Small intestine (tissue), 7 donors: ENCODE results near the gene CD247. TPM values are rescaled to one million over a fixed set of nuclear protein-coding genes. Genes with fewer than 3 reads are reported as not detected.

Experiments
- DNase-seq, 2 donors: peaks; one replicate each; pipeline versions ENCODE4 v3.0.0 to v3.0.0-alpha.2; 2013
- FAIRE-seq: peaks from 2 replicates; lab custom pipeline; 2012; peaks lifted over from hg19 to GRCh38; lab: Jason Lieb, UNC
- H3K27ac ChIP-seq, 3 donors: one replicate each; pipeline ENCODE4 v1.5.1; 2013; ENCODE audit warnings: low read length in 2 of 3, mild to moderate bottlenecking in 2 of 3, control low read depth in 1 of 3, inconsistent platforms in 1 of 3, low read depth in 1 of 3, moderate library complexity in 1 of 3
- H3K27me3 ChIP-seq, 3 donors: one replicate each; pipeline ENCODE4 v1.6.1; 2013; ENCODE audit warnings: low read length in 3 of 3, inconsistent platforms in 1 of 3; ENCODE audit not compliant: control insufficient read depth in 3 of 3, insufficient read depth in 3 of 3
- H3K36me3 ChIP-seq, 3 donors: one replicate each; pipeline ENCODE4 v1.6.1; 2013; ENCODE audit warnings: low read length in 3 of 3, inconsistent platforms in 1 of 3, low read depth in 1 of 3, mild to moderate bottlenecking in 1 of 3, moderate library complexity in 1 of 3; ENCODE audit not compliant: control insufficient read depth in 3 of 3, insufficient read depth in 2 of 3
- H3K4me1 ChIP-seq, 3 donors: one replicate each; pipeline ENCODE4 v1.6.1; 2013; ENCODE audit warnings: low read length in 2 of 3, inconsistent platforms in 1 of 3, low read depth in 1 of 3, mild to moderate bottlenecking in 1 of 3, moderate library complexity in 1 of 3; ENCODE audit not compliant: control insufficient read depth in 3 of 3, insufficient read depth in 2 of 3
- H3K4me3 ChIP-seq, 3 donors: one replicate each; pipeline ENCODE4 v1.5.1; 2013; ENCODE audit warnings: low read length in 3 of 3, control low read depth in 1 of 3, inconsistent platforms in 1 of 3, low read depth in 1 of 3, mild to moderate bottlenecking in 1 of 3, moderate library complexity in 1 of 3
- H3K9me3 ChIP-seq, 2 donors: one replicate each; pipeline ENCODE4 v1.6.1; 2013; ENCODE audit warnings: low read depth in 1 of 2, low read length in 1 of 2; ENCODE audit not compliant: control insufficient read depth in 2 of 2, insufficient read depth in 1 of 2
- WGBS, 3 donors: extraction: QIAGEN DNeasy Blood & Tissue Kit; methylation state at CpG; one replicate each; pipeline ENCODE4 v1.1.7; 2013; 5-methylcytosine and 5-hydroxymethylcytosine counted together
- polyA plus RNA-seq, 4 donors: library from polyadenylated mRNA; stranded (reverse) in 3 of 4; unstranded in 1 of 4; fragments of 200-250 nt in 3 of 4; fragments of 120-200 nt in 1 of 4; gene quantifications; one replicate each; pipeline versions ENCODE4 v1.2.1 to v1.2.3, GENCODE V29; 2013
- donor health status: healthy with polysubstance abuse.
- donor health status: control.
- donor health status: control.
- donor health status: Bipolar disorder and iron deficiency.
- donor health status: healthy.

Gene CD247
- polyA plus RNA-seq, 4 donors = 0.45 to 5.0 (median 3.2) TPM

GRCh38 chr1:167501515-167502191 is 16.7 kb downstream of the CD247 start:
- Histone ChIP-seq H3K9me3 (no peaks in the 10 kb centered on the region), H3K4me1 (peaks cover 0 to 5% (median 0%) of the 10 kb centered on the region in 3 donors), H3K4me3 (no peak overlapping the region), H3K27me3 (peaks cover 0 to 5% (median 0%) of the 10 kb centered on the region in 3 donors), H3K27ac (no peak overlapping the region), H3K36me3 (no peaks in the 10 kb centered on the region)
- peak in 1 of 2 donors; percentile 39 for DNase-seq
- FAIRE-seq = no peak
- WGBS, 3 donors = 34 to 55% (median 44%) methylated on average over 10 of the region's 10 CpGs

GRCh38 chr1:167500283-167500860 is 18.0 kb downstream of the CD247 start:
- H3K27me3 ChIP-seq = peaks cover 0 to 5% (median 0%) of the 10 kb centered on the region in 3 donors
- peaks cover 0 to 5% (median 0%) of the 10 kb centered on the region in 3 donors for H3K4me1 ChIP-seq
- no peaks in the 10 kb centered on the region for H3K36me3 ChIP-seq
- no peak overlapping the region for H3K27ac ChIP-seq
- no peaks in the 10 kb centered on the region for H3K9me3 ChIP-seq
- H3K4me3 ChIP-seq = no peak overlapping the region
- 75 to 83% (median 79%) methylated on average over 4 of the region's 4 CpGs for WGBS, 3 donors
- FAIRE-seq (no peak), DNase-seq (no peak)

DNA sequence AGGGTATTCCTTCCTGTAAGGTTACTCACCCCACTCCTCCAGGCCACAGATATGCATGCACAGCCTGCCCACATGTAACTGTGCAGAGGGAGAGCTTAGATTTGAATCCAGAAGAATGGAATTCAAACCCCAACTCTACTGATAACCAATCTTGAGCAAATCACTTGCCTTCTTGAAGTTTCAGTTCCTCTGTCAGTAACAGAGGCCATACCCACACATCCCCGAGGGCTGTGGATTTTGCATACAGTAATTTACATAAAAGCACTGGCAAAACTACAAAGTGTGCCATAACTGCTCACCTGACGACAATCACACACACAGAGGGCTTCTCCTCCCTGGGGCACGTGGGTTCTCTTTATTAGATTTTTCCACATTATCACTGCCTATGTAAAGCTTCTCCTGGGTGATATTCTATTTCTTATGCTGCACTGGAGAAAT is 18.6 kb downstream of the CD247 start:
- 57 to 72% (median 61%) methylated on average over 3 of the region's 3 CpGs for WGBS, 3 donors
- H3K27ac ChIP-seq = no peak overlapping the region
- no peaks in the 10 kb centered on the region for H3K36me3 ChIP-seq
- FAIRE-seq (no peak), DNase-seq (no peak)
- no peak overlapping the region for H3K4me3 ChIP-seq
- no peaks in the 10 kb centered on the region for H3K9me3 ChIP-seq
- H3K4me1 ChIP-seq = peaks cover 0 to 5% (median 0%) of the 10 kb centered on the region in 3 donors
- peaks cover 0 to 5% (median 0%) of the 10 kb centered on the region in 3 donors for H3K27me3 ChIP-seq

DNA sequence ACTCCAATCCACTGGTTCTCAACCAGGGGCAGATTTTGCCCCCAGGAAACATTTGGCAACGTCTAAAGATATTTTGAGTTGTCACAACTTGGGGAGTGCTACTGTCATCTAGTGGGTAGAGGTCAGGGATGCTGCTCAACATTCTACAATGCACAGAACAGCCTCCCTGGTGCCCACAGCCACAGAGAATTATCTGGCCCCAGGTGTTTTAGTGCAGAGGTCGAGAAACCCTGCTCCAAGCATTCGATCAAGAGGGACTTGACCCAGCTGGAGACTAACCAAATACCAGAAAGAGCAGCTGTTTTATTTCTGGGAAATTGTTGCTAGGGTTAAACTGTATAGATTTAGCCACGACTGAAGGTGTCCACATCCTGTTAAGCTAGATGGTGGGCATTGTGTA is 19.2 kb downstream of the CD247 start:
- Histone ChIP-seq H3K36me3 (no peaks in the 10 kb centered on the region), H3K4me1 (peaks cover 0 to 5% (median 0%) of the 10 kb centered on the region in 3 donors), H3K27me3 (peaks cover 0 to 5% (median 0%) of the 10 kb centered on the region in 3 donors), H3K4me3 (no peak overlapping the region), H3K9me3 (no peaks in the 10 kb centered on the region), H3K27ac (no peak overlapping the region)
- 48 to 61% (median 51%) methylated on average over 4 of the region's 4 CpGs for WGBS, 3 donors
- FAIRE-seq (no peak), DNase-seq (no peak)

DNA sequence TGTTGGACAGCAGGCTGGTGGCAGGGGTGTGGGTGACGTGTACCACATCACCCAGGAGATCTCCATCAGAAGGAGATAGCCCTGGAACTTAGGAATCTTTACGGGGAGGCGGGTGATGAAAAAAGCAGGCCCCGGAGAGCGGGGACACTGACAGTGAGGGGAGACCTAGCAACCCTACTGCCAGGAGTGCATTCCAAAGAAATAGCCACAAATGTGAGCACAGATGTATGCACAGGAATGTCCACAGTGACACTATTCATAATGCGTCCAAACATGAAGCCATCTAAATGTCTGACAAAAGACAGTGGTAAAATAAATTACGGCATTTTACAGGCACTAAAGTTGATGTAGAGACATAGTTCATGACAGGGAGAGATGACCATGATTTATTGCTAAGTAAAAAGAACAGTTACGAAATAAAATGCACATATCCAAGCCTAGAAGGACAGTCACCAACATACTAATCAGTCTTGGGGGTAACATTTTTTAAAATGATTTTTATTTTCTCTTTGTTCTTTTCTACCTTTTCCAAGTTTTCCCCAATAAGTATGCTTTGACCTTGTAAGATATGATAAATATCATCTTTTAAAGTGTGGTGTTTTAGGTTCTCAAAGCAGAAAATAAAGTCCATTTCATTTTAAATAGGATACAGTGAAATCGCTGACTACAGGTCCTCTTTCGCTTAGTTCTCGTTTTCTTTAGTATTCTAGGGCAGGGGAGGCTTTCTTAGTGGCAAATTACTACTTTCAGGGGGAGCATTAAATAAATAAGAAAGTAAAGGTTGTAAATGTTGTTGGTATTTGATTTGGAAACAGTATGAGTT is 21.3 kb downstream of the CD247 start:
- Histone ChIP-seq H3K36me3 (no peaks in the 10 kb centered on the region), H3K27ac (no peak overlapping the region), H3K9me3 (no peaks in the 10 kb centered on the region), H3K27me3 (peaks cover 0 to 4% (median 0%) of the 10 kb centered on the region in 3 donors), H3K4me3 (no peak overlapping the region), H3K4me1 (peaks cover 0 to 5% (median 0%) of the 10 kb centered on the region in 3 donors)
- no peak for FAIRE-seq
- DNase-seq = no peak
- WGBS, 3 donors = 83 to 93% (median 85%) methylated on average over 11 of the region's 11 CpGs

DNA sequence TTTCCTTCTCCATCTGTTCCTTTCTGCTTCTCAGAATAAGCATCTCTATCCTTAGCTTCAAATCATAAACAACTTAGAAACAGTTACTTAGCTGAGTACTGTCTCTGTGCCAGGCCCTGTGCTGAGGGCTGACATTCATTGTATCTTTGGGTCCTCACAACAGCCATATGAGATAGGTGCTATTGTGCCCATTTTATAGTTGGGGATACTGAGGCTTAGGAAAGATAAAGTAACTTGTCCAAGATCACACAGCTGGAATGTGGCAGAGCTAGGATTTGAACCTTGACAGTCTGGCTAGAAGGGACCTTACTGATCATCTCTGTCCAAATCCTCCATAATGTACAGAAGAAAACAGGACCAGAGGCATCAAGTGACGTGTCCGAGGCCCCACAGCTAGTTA is 25.0 kb downstream of the CD247 start:
- Histone ChIP-seq H3K4me1 (no peaks in the 10 kb centered on the region), H3K27me3 (peaks cover 0 to 4% (median 0%) of the 10 kb centered on the region in 3 donors), H3K36me3 (no peaks in the 10 kb centered on the region), H3K27ac (no peak overlapping the region), H3K4me3 (no peak overlapping the region), H3K9me3 (no peaks in the 10 kb centered on the region)
- FAIRE-seq = no peak
- WGBS, 3 donors = 91 to 93% (median 93%) methylated on average over 2 of the region's 2 CpGs
- no peak for DNase-seq

DNA sequence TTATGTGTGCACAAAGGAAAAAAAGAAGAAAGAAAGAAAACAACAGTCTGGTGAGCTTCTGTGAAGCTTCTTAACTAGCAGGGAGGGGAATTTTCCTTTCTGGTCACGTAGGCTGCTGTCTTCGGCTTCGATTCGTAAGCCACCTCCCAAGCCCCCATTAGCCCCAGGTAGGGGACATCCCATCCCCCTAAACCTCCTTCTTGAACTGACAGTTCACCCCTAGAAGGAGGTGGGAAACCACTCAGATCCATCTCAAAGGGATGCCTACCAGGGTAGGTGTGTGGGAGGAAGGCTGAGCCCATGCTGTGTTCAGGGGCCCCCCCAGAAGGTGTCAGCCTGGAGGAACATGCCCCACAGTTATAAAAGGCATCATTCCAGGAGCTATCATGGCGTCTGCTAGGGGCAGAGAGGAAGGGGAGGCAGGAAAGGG is 25.8 kb downstream of the CD247 start:
- peaks cover 0 to 4% (median 0%) of the 10 kb centered on the region in 3 donors for H3K27me3 ChIP-seq
- H3K4me3 ChIP-seq = no peak overlapping the region
- H3K9me3 ChIP-seq = no peaks in the 10 kb centered on the region
- H3K36me3 ChIP-seq = no peaks in the 10 kb centered on the region
- H3K27ac ChIP-seq = peak overlapping the region in 1 of 3 donors; percentile 6
- DNase-seq (no peak), FAIRE-seq (no peak)
- 52 to 81% (median 64%) methylated on average over 5 of the region's 5 CpGs for WGBS, 3 donors
- no peaks in the 10 kb centered on the region for H3K4me1 ChIP-seq
